Measurements from ENCODE around the gene EMC9.

DNA sequence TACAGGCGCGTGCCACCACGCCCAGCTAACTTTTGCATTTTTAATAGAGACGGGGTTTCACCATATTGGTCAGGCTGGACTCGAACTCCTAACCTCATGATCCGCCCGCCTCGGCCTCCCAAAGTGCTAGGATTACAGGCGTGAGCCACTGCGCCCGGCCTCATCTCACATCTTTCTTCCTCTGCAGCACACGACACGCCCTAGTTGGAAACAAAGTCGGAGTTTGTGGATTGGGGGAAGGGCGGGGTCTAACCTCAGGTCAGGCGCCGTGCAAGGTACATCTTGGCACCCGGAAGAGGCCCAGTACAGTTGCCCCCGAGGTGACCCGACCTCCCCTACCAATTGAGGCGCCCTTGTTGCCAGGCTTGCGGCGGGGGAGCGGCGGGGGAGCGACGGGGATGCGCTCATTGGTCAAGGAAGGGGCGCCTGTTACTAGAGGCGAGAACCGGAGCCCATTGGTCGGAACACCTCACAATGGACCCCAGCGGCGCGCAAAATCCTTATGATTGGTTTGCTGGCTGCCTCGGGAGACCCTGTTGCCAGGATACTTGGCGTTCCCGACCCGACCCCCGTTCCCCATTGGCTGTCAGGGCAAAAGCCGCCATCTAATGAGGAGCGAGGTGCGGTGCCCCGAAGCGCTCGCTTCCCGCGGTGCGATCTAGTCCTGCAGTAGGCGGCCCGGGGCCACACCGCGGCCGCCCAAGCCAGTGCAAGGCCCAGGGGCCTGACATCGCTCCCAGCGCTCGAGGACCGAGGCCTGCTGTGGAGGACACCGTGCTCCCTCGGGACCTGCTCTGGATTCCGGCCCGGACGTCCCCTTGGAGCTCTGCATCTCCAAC is 30.2 kb upstream of the EMC9 start, which contains the start of gene REC8:
- TF ChIP-seq, protein P1, sequence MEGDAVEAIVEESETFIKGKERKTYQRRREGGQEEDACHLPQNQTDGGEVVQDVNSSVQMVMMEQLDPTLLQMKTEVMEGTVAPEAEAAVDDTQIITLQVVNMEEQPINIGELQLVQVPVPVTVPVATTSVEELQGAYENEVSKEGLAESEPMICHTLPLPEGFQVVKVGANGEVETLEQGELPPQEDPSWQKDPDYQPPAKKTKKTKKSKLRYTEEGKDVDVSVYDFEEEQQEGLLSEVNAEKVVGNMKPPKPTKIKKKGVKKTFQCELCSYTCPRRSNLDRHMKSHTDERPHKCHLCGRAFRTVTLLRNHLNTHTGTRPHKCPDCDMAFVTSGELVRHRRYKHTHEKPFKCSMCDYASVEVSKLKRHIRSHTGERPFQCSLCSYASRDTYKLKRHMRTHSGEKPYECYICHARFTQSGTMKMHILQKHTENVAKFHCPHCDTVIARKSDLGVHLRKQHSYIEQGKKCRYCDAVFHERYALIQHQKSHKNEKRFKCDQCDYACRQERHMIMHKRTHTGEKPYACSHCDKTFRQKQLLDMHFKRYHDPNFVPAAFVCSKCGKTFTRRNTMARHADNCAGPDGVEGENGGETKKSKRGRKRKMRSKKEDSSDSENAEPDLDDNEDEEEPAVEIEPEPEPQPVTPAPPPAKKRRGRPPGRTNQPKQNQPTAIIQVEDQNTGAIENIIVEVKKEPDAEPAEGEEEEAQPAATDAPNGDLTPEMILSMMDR (IDR thresholded peaks at IDR 0.05): no peak
- TF ChIP-seq POLR2A (IDR thresholded peaks at IDR 0.05) (no peak), POLR2AphosphoS5 (IDR thresholded peaks at IDR 0.05; ENCODE audit: insufficient read depth in 1 of 2, low read depth in 1 of 2) (peak in 1 of 2 donors; percentile 19)

Data from vagina (tissue), 2 donors.